ENCODE results near the gene ESAM.
A peak's percentile ranks its signal among the peaks of the same experiment; 100 is the strongest.

ESAM gene

DNA sequence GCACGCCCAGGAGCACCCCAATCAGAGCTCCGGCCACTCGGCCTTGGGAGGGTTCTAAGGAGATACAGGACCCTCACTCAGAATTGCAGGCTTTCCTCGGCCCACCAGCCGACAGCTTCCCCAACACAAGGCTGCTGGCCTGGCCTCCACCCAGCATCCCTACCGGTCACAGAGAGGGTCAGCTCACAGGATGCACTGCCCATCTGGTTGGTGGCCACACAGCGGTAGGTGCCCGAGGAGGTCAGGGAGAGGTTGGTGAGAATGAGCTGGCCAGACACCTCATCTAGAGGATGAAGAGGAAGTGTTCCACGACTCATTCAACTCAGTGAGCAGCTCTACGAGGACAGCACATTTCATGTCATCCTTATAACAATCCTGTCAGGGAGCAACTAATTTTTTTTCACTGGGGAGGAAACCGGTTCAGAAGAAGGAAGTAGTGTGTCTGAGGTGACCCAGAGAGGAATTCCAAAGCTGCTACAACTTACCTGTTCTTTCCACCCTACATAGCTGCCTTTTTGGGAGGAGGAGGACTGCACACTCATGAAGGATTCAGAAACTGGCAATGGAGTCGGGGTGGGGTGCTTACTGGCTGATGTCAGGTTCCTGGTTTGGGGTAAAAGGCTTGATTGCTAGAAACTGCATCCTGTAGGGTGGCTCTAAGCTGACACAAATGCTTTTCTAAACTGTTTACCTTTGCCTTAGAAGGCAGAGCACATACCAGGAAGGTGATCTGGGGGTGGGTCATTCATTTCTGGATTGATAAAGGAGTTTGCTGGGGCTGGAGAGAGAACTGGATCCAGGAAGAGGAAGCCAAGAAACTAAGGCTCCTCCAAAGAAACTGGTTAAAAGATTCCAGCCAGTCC is 13.4 kb downstream of the ESAM start:
- CTCF ChIA-PET: interaction anchor here (1.7 to 16.4 kb wide), 4 partner anchors 9 to 78 kb away, joined by 4 to 205 read pairs (median 22); partner anchors contain the start of genes ESAM and VSIG2
- Histone ChIP-seq H3K9me3 (ENCODE audit: control extremely low read depth in 1 of 5, control insufficient read depth in 4 of 5, insufficient read depth in 2 of 5, low read depth in 1 of 5, low read length in 4 of 5) (no peaks in the 10 kb centered on the region), H3K27me3 (replicated peaks in 2 of 5; ENCODE audit: control insufficient read depth in 4 of 5, insufficient read depth in 5 of 5, low read length in 4 of 5) (no peaks in the 10 kb centered on the region), H3K4me1 (ENCODE audit: control extremely low read depth in 1 of 4, control insufficient read depth in 4 of 4, insufficient read depth in 4 of 4, low read length in 3 of 4) (peaks cover 0 to 39% (median 19%) of the 10 kb centered on the region in 4 experiments), H3K4me3 (ENCODE audit: control insufficient read depth in 1 of 7, extremely low read depth in 1 of 7, insufficient read depth in 4 of 7, low read depth in 2 of 7, low read length in 6 of 7) (no peak overlapping the region), H3K36me3 (ENCODE audit: control insufficient read depth in 4 of 4, insufficient read depth in 4 of 4, low read length in 3 of 4) (peaks cover 0 to 5% (median 2%) of the 10 kb centered on the region in 4 experiments), H3K27ac (ENCODE audit: insufficient read depth in 1 of 2, low read depth in 1 of 2, low read length in 2 of 2, poor library complexity in 1 of 2, severe bottlenecking in 2 of 2) (no peak overlapping the region)
- 71% methylated on average over 11 of the region's 12 CpGs for WGBS (ENCODE audit: insufficient coverage)
- POLR2A ChIA-PET: interaction anchor here (0.5 kb wide), 1 partner anchor 111 kb away, joined by 3 read pairs; no protein-coding TSS in a partner anchor
- DNase-seq: no peak

DNA sequence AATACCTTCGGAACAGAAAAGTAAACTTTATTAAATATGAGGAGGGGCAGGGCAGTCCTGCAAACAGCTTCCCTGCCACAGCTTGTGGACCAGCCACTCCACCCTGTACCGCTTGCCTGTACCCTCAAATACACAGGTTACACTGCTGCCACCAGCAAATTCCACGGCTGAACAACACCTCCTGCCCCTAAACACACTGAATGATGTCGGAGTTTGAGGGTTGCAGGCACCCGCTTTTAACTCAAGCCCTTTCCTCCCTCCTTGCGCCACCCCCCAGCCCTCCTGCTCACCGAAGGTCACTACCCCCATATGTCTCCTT is 14.0 kb downstream of the ESAM start:
- Histone ChIP-seq H3K36me3 (ENCODE audit: control insufficient read depth in 4 of 4, insufficient read depth in 4 of 4, low read length in 3 of 4) (peaks cover 0 to 5% (median 0%) of the 10 kb centered on the region in 4 experiments), H3K27me3 (replicated peaks in 2 of 5; ENCODE audit: control insufficient read depth in 4 of 5, insufficient read depth in 5 of 5, low read length in 4 of 5) (no peaks in the 10 kb centered on the region), H3K9me3 (ENCODE audit: control extremely low read depth in 1 of 5, control insufficient read depth in 4 of 5, insufficient read depth in 2 of 5, low read depth in 1 of 5, low read length in 4 of 5) (no peaks in the 10 kb centered on the region), H3K4me3 (ENCODE audit: control insufficient read depth in 1 of 7, extremely low read depth in 1 of 7, insufficient read depth in 4 of 7, low read depth in 2 of 7, low read length in 6 of 7) (no peak overlapping the region), H3K4me1 (ENCODE audit: control extremely low read depth in 1 of 4, control insufficient read depth in 4 of 4, insufficient read depth in 4 of 4, low read length in 3 of 4) (peaks cover 0 to 36% (median 16%) of the 10 kb centered on the region in 4 experiments), H3K27ac (ENCODE audit: insufficient read depth in 1 of 2, low read depth in 1 of 2, low read length in 2 of 2, poor library complexity in 1 of 2, severe bottlenecking in 2 of 2) (no peak overlapping the region)
- CTCF ChIA-PET: interaction anchor here (1.4 to 16.4 kb wide), 5 partner anchors 10 to 108 kb away, joined by 3 to 205 read pairs (median 9); partner anchors contain the start of genes ESAM and VSIG2
- WGBS (ENCODE audit: insufficient coverage): 91% methylated on average over 5 of the region's 7 CpGs
- POLR2A ChIA-PET: interaction anchor here (0.5 kb wide), 1 partner anchor 111 kb away, joined by 3 read pairs; no protein-coding TSS in a partner anchor
- DNase-seq: no peak

DNA sequence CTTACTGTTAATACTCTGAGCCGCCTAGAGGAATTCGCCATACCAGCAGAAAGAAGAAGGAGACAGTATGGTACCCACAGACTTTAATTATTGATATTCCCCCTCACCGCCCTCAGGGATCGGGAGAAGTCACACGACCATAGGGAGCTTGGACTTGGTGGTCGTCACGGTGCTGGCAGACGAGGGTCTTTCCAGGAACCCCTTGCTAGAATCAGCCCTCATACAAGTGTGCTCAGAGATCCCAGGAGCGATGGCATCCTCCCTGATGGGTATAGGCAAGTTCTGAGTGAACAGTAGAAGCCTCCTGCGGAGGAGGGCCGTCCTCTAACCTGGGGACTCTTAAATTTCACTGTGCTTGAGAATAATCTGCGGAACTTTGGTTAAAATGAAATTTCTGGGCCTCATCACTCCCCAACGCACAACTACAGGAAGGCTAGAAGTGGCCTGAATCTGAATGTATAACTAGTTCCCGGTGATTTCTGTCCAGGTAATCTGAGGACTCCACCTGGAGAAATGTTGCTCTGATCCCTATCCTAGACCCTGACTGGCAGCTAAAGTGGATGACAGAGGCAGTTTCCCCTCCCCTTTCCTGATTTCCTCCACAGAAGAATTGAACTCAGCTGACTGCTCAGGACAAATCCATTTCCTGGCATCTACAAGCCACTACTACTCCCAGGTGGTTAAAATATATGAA is 14.5 kb downstream of the ESAM start:
- H3K27me3 ChIP-seq (replicated peaks in 2 of 5; ENCODE audit: control insufficient read depth in 4 of 5, insufficient read depth in 5 of 5, low read length in 4 of 5): no peaks in the 10 kb centered on the region
- DNase-seq: no peak
- ChIA-PET POLR2A (interaction anchor here (1.2 kb wide), 1 partner anchor 15 kb away, joined by 3 read pairs; the partner anchor contains the start of gene ESAM), CTCF (interaction anchor here (1.2 to 16.4 kb wide), 8 partner anchors 10 to 107 kb away, joined by 3 to 205 read pairs (median 5); partner anchors contain the start of genes ESAM and VSIG2)
- H3K4me3 ChIP-seq (ENCODE audit: control insufficient read depth in 1 of 7, extremely low read depth in 1 of 7, insufficient read depth in 4 of 7, low read depth in 2 of 7, low read length in 6 of 7): peak overlapping the region in 2 of 7 experiments; percentile 11 to 90
- 95% methylated on average over 14 of the region's 14 CpGs for WGBS (ENCODE audit: insufficient coverage)
- H3K9me3 ChIP-seq (ENCODE audit: control extremely low read depth in 1 of 5, control insufficient read depth in 4 of 5, insufficient read depth in 2 of 5, low read depth in 1 of 5, low read length in 4 of 5): no peaks in the 10 kb centered on the region
- peaks cover 0 to 9% (median 0%) of the 10 kb centered on the region in 4 experiments for H3K36me3 ChIP-seq (ENCODE audit: control insufficient read depth in 4 of 4, insufficient read depth in 4 of 4, low read length in 3 of 4)
- no peak overlapping the region for H3K27ac ChIP-seq (ENCODE audit: insufficient read depth in 1 of 2, low read depth in 1 of 2, low read length in 2 of 2, poor library complexity in 1 of 2, severe bottlenecking in 2 of 2)
- peaks cover 0 to 31% (median 12%) of the 10 kb centered on the region in 4 experiments for H3K4me1 ChIP-seq (ENCODE audit: control extremely low read depth in 1 of 4, control insufficient read depth in 4 of 4, insufficient read depth in 4 of 4, low read length in 3 of 4)

DNA sequence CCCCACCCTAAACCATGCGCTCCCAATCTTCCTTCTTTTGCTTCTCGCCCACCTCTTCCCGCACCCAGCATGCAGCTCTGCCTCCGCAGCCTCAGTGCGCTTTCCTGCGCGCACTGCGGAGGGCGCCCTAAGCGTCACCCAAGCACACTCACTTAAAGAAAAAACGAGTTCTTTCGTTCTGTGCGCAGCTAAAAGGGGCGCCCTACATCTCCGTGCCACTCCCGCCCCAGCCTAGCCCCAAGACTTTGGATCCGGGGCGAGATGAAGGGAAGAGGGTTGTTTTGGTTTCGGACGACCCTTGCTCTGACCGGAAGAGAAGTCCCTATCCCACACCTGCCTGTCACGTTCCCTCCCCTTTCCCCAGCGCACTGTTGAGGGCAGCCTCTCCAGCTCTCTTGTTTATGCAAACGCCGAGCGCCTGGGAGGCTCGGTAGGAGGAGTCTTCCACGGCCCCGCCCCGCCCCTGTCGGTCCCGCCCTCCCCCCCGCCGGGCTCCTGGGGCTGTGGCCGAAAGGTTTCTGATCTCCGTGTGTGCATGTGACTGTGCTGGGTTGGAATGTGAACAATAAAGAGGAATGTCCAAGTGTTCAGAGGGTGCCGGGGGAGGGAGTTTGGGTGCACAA is 15.4 kb downstream of the ESAM start:
- H3K27ac ChIP-seq (ENCODE audit: insufficient read depth in 1 of 2, low read depth in 1 of 2, low read length in 2 of 2, poor library complexity in 1 of 2, severe bottlenecking in 2 of 2): peak overlapping the region in 1 of 2 experiments; percentile 36
- 3% methylated on average over 30 of the region's 37 CpGs for WGBS (ENCODE audit: insufficient coverage)
- ChIA-PET CTCF (interaction anchor here (0.8 to 16.4 kb wide), 13 partner anchors 11 to 150 kb away, joined by 3 to 205 read pairs (median 4); partner anchors contain the start of genes ESAM, SIAE and VSIG2), POLR2A (interaction anchor here (1.0 to 1.2 kb wide), 2 partner anchors 11 to 16 kb away, joined by 3 read pairs; partner anchors contain the start of gene ESAM)
- DNase-seq: peak; percentile 87 to 91 (median 88)
- H3K4me3 ChIP-seq (ENCODE audit: control insufficient read depth in 1 of 7, extremely low read depth in 1 of 7, insufficient read depth in 4 of 7, low read depth in 2 of 7, low read length in 6 of 7): peak overlapping the region; percentile 37 to 91 (median 81)
- H3K4me1 ChIP-seq (ENCODE audit: control extremely low read depth in 1 of 4, control insufficient read depth in 4 of 4, insufficient read depth in 4 of 4, low read length in 3 of 4): peaks cover 0 to 29% (median 13%) of the 10 kb centered on the region in 4 experiments
- H3K36me3 ChIP-seq (ENCODE audit: control insufficient read depth in 4 of 4, insufficient read depth in 4 of 4, low read length in 3 of 4): peaks cover 0 to 9% (median 0%) of the 10 kb centered on the region in 4 experiments
- H3K9me3 ChIP-seq (ENCODE audit: control extremely low read depth in 1 of 5, control insufficient read depth in 4 of 5, insufficient read depth in 2 of 5, low read depth in 1 of 5, low read length in 4 of 5): no peaks in the 10 kb centered on the region
- no peaks in the 10 kb centered on the region for H3K27me3 ChIP-seq (replicated peaks in 2 of 5; ENCODE audit: control insufficient read depth in 4 of 5, insufficient read depth in 5 of 5, low read length in 4 of 5)

DNA sequence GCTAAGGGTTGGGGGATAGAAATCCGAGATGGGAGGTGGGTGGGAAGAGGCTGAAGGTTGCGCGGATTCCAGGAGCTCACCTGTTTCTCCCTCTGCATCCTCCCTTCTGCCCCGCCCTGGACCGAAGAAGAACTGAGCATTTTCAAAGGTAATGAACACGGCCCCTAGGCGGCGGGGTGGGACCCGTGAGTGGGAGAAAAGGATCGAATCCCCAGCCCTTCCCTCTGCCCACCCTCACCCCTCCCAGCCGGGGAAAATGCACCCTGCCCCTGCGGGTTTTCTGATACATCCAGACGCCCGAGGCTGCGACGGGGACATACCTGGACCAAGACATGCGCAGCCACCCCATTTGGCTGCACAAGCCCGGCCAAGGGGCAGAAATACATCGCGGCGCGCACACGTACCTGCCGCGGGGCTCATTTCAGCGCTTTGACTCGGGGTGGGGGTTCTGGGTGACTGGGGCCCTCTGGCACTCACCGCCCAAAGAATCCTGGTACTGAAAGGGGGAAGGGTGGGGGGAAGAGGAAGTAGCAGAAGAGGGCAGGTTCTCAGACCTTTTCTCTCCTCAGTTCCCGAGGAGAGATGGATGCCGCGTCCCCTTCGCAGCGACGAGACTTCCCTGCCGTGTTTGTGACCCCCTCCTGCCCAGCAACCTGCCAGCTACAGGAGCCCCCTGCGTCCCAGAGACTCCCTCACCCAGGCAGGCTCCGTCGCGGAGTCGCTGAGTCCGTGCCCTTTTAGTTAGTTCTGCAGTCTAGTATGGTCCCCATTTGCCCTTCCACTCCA is 16.1 kb downstream of the ESAM start:
- no peaks in the 10 kb centered on the region for H3K27me3 ChIP-seq (replicated peaks in 2 of 5; ENCODE audit: control insufficient read depth in 4 of 5, insufficient read depth in 5 of 5, low read length in 4 of 5)
- WGBS (ENCODE audit: insufficient coverage): under 1% methylated on average over 28 of the region's 41 CpGs
- POLR2A ChIA-PET: interaction anchor here (1.0 to 1.2 kb wide), 2 partner anchors 12 to 16 kb away, joined by 3 read pairs; partner anchors contain the start of gene ESAM
- H3K9me3 ChIP-seq (ENCODE audit: control extremely low read depth in 1 of 5, control insufficient read depth in 4 of 5, insufficient read depth in 2 of 5, low read depth in 1 of 5, low read length in 4 of 5): no peaks in the 10 kb centered on the region
- peaks cover 0 to 36% (median 20%) of the 10 kb centered on the region in 4 experiments for H3K4me1 ChIP-seq (ENCODE audit: control extremely low read depth in 1 of 4, control insufficient read depth in 4 of 4, insufficient read depth in 4 of 4, low read length in 3 of 4)
- H3K4me3 ChIP-seq (ENCODE audit: control insufficient read depth in 1 of 7, extremely low read depth in 1 of 7, insufficient read depth in 4 of 7, low read depth in 2 of 7, low read length in 6 of 7): peak overlapping the region; percentile 37 to 91 (median 81)
- H3K27ac ChIP-seq (ENCODE audit: insufficient read depth in 1 of 2, low read depth in 1 of 2, low read length in 2 of 2, poor library complexity in 1 of 2, severe bottlenecking in 2 of 2): peak overlapping the region in 1 of 2 experiments; percentile 36
- peaks cover 0 to 9% (median 0%) of the 10 kb centered on the region in 4 experiments for H3K36me3 ChIP-seq (ENCODE audit: control insufficient read depth in 4 of 4, insufficient read depth in 4 of 4, low read length in 3 of 4)
- CTCF ChIA-PET: interaction anchor here (0.8 to 16.4 kb wide), 18 partner anchors 9 to 151 kb away, joined by 3 to 205 read pairs (median 5); partner anchors contain the start of genes ESAM, SIAE and VSIG2
- peak in 2 of 3 donors; percentile 62 to 72 for DNase-seq

Data from common myeloid progenitor, CD34-positive (primary cell).